Calu3 (cell line): ENCODE measurements around the gene CNTNAP2. TPM values are rescaled to one million over a fixed set of nuclear protein-coding genes. Genes with fewer than 3 reads are reported as not detected.

ENCODE experiments used
- BruUV-seq: library from RNA; stranded (reverse); fragments of 400-500 nt; replicated peaks from 2 replicates; lab custom pipeline; 2021; lab: Mats Ljungman, UMichigan
- CTCF ChIA-PET: fragments of 300-600 bp; sonication (Branson Sonifier 250); formaldehyde crosslinking; loops from one replicate; lab custom pipeline; 2022; ENCODE audit warnings: antibody characterized with exemption; lab: Charles Lee
- DNase-seq: peaks from one replicate; pipeline ENCODE4 v3.0.0; 2022
- H3K27ac Mint-ChIP-seq: one replicate; pipeline ENCODE4 v1.8.0; 2022; ENCODE audit warnings: mixed read lengths; ENCODE audit not compliant: unreplicated experiment
- H3K27me3 Mint-ChIP-seq: one replicate; pipeline ENCODE4 v1.8.0; 2022; ENCODE audit warnings: mixed read lengths; ENCODE audit not compliant: unreplicated experiment
- H3K36me3 Mint-ChIP-seq: one replicate; pipeline ENCODE4 v1.8.0; 2022; ENCODE audit warnings: mild to moderate bottlenecking, moderate library complexity, mixed read lengths; ENCODE audit not compliant: insufficient read depth, unreplicated experiment
- H3K4me1 Mint-ChIP-seq: one replicate; pipeline ENCODE4 v1.8.0; 2022; ENCODE audit warnings: mild to moderate bottlenecking, low read depth, mixed read lengths; ENCODE audit not compliant: unreplicated experiment
- H3K4me3 Mint-ChIP-seq: one replicate; pipeline ENCODE4 v1.8.0; 2022; ENCODE audit warnings: mild to moderate bottlenecking, low read depth, moderate library complexity, mixed read lengths; ENCODE audit not compliant: unreplicated experiment
- H3K9me3 Mint-ChIP-seq: one replicate; pipeline ENCODE4 v1.8.0; 2022; ENCODE audit warnings: low read depth, mixed read lengths; ENCODE audit not compliant: unreplicated experiment
- intact Hi-C: fragments of 100-400 bp; cut with micrococcal nuclease; formaldehyde crosslinking; loops from one replicate; pipeline ENCODE4 v1.10.0; 2022; ENCODE audit not compliant: unreplicated experiment
- total RNA-seq: library from RNA; stranded (reverse); gene quantifications from 2 replicates; pipeline ENCODE4 v1.2.3, GENCODE V29; 2022
- TF ChIP-seq, protein P1 (sequence below): fragments of 200-600 bp; IDR thresholded peaks from one replicate; pipeline ENCODE4 v1.8.0; 2022; ENCODE audit warnings: antibody characterized with exemption; ENCODE audit not compliant: unreplicated experiment

The CNTNAP2 gene
- total RNA-seq, 1 experiment from 2014 or later, result 1.1 TPM

DNA sequence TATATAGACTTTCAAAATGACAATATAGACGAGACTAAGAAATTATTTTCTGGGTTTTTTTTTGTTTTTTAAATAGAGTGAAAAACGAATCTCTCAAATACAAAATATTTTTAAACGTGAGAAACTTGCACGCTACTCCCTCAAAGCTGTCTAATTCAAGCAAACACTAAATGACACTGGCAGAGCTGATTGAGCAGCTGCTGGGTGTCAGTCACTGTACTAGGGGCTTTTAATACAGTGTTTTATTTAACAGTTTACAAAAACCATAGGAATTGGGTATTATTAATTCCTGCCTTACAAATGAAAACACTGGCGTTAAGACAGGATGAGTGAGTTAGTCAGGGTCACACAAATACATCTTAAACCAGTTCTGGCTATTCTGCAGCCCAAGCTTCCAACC lies 1264.3 kb downstream of the CNTNAP2 start:
- CTCF ChIA-PET, result no interaction called here
- TF ChIP-seq, protein P1, sequence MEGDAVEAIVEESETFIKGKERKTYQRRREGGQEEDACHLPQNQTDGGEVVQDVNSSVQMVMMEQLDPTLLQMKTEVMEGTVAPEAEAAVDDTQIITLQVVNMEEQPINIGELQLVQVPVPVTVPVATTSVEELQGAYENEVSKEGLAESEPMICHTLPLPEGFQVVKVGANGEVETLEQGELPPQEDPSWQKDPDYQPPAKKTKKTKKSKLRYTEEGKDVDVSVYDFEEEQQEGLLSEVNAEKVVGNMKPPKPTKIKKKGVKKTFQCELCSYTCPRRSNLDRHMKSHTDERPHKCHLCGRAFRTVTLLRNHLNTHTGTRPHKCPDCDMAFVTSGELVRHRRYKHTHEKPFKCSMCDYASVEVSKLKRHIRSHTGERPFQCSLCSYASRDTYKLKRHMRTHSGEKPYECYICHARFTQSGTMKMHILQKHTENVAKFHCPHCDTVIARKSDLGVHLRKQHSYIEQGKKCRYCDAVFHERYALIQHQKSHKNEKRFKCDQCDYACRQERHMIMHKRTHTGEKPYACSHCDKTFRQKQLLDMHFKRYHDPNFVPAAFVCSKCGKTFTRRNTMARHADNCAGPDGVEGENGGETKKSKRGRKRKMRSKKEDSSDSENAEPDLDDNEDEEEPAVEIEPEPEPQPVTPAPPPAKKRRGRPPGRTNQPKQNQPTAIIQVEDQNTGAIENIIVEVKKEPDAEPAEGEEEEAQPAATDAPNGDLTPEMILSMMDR, result no peak
- Mint-ChIP-seq H3K9me3 (peaks cover 16% of the 10 kb centered on the region), H3K4me3 (no peak overlapping the region), H3K4me1 (no peaks in the 10 kb centered on the region), H3K27me3 (no peaks in the 10 kb centered on the region), H3K36me3 (no peaks in the 10 kb centered on the region), H3K27ac (no peak overlapping the region)
- no TSS peak for BruUV-seq
- intact Hi-C loops, result no loop called here
- no peak for DNase-seq

DNA sequence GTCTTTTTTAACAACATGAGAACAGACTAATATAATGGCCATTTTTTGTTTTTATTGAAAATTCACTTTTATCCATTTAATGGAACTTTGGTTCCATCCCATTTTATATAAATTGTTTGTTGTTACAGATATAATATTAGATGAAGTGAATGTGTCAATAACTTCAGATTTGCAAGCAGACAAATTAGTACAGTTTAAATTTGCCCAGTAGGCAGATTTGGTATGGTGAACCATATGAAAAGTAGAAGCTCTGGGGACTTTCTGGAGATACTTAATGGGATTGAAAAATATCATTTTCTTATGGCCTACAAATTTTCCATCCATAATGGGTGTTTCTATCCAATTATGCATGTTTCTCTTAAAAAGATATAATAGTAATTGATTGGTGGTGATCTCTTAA lies 1277.7 kb downstream of the CNTNAP2 start:
- CTCF ChIA-PET, result no interaction called here
- no TSS peak for BruUV-seq

DNA sequence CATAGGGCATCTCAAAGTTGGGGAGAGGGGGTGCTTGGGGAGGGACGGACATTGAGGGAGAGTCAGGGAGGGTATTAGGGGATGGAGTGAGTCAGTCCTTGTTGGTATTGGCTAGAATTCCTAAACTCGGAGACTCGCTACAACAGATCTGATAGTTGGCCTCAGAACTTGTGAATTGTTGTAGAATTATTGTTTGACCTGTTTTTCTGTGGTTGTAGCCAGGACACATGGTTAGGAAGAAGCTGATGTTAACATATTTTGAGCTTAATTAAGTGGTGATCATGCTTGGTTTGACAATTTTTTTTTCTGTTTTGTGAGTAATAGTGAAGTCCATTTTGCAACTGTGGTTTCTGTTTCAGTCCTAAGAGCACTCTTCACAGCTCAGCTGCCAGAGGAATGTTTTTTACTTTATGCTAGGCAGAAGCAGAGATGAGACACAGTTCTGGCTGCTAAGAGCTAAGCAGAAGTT lies 1283.7 kb downstream of the CNTNAP2 start:
- Mint-ChIP-seq H3K4me3 (no peak overlapping the region), H3K27me3 (no peaks in the 10 kb centered on the region), H3K36me3 (no peaks in the 10 kb centered on the region), H3K27ac (no peak overlapping the region), H3K4me1 (no peaks in the 10 kb centered on the region), H3K9me3 (peaks cover 29% of the 10 kb centered on the region)
- intact Hi-C loops, result no loop called here
- no peak for DNase-seq
- CTCF ChIA-PET, result no interaction called here
- no TSS peak for BruUV-seq
- TF ChIP-seq, protein P1, result no peak

More for the DNA sequence above, 1277.7 kb downstream of the CNTNAP2 start:
- Mint-ChIP-seq H3K27me3 (no peaks in the 10 kb centered on the region), H3K27ac (no peak overlapping the region), H3K4me1 (no peaks in the 10 kb centered on the region), H3K4me3 (no peak overlapping the region), H3K36me3 (no peaks in the 10 kb centered on the region), H3K9me3 (peaks cover 11% of the 10 kb centered on the region)
- DNase-seq, result no peak
- TF ChIP-seq, protein P1, result no peak
- intact Hi-C loops, result no loop called here

DNA sequence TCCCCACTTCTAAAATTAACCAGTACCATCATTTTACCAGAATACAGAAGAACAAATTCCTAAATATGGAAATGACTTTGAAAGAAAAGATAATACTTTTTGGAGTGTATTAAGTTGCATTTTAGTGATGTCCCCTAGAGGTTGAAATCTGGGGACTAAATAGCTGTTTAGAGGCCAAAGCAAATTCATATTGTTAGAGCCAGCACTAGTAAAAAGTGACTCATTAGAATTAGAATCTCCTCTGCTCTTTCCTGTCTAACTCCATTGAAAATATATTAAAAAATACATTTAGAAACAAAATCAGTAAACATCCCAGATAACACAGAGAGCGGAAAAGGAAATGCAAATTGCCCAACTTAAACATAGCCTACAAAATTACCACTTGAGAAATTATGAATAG lies 1284.3 kb downstream of the CNTNAP2 start:
- BruUV-seq, result no TSS peak
- CTCF ChIA-PET, result no interaction called here
- Mint-ChIP-seq H3K36me3 (no peaks in the 10 kb centered on the region), H3K27me3 (no peaks in the 10 kb centered on the region), H3K9me3 (peaks cover 29% of the 10 kb centered on the region), H3K4me3 (no peak overlapping the region), H3K27ac (no peak overlapping the region), H3K4me1 (no peaks in the 10 kb centered on the region)
- TF ChIP-seq, protein P1, result no peak
- intact Hi-C loops, result no loop called here
- no peak for DNase-seq
